ENCODE results near the gene PYHIN1. TPM values are rescaled to one million over a fixed set of nuclear protein-coding genes. Genes with fewer than 3 reads are reported as not detected.
"Not testable (repeated sequence)": the region's sequence is repeated elsewhere in the genome, so short reads cannot be mapped to it uniquely, and the experiment has no call there.

PYHIN1 gene
- total RNA-seq, 1 donor from 2014 or later, result 0.13 TPM

GRCh38 chr1:159000625-159001024, 69.3 kb downstream of the PYHIN1 start:
- H3K9me3 Mint-ChIP-seq, result no peaks in the 10 kb centered on the region
- TF ChIP-seq CTCF (IDR thresholded peaks at IDR 0.05; ENCODE audit: unreplicated experiment), result no peak
- peak overlapping the region; percentile 97 for H3K27ac Mint-ChIP-seq
- no peaks in the 10 kb centered on the region for H3K36me3 Mint-ChIP-seq
- H3K4me3 Mint-ChIP-seq, result peak overlapping the region; percentile 79
- no peaks in the 10 kb centered on the region for H3K27me3 Mint-ChIP-seq (ENCODE audit: low read depth)
- H3K4me1 Mint-ChIP-seq, result peaks cover 32% of the 10 kb centered on the region
- DNase-seq (ENCODE audit: low spot score in 2 of 2, unreplicated experiment in 2 of 2), result peak in 1 of 2 experiments; percentile 48

DNA sequence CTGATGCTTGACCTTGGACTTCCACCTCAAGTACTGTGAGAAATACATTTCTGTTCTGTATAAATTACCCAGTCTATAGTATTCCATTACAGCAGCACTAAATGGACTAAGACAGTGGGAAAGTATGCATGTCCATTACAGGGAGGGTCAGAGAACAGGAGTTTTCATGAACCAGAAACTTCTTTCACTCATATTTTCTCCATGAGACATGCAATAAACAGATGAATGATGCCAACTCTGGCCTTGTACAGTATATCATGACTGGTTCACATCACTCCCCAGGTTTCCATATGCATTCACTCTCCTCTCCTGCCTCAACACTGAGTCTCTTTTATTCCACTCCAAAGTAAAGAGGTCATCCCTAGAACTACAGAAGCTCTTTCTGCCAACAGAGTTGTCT, 73.8 kb downstream of the PYHIN1 start:
- no peak for TF ChIP-seq CTCF (IDR thresholded peaks at IDR 0.05; ENCODE audit: unreplicated experiment)
- DNase-seq (ENCODE audit: low spot score in 2 of 2, unreplicated experiment in 2 of 2), result no peak
- Mint-ChIP-seq H3K4me3 (no peak overlapping the region), H3K27me3 (ENCODE audit: low read depth) (no peaks in the 10 kb centered on the region), H3K9me3 (no peaks in the 10 kb centered on the region), H3K27ac (peak overlapping the region; percentile 86), H3K4me1 (peaks cover 46% of the 10 kb centered on the region), H3K36me3 (no peaks in the 10 kb centered on the region)

- DNase-seq (ENCODE audit: low spot score in 2 of 2, unreplicated experiment in 2 of 2), result no peak
- Mint-ChIP-seq H3K27ac (peak overlapping the region; percentile 86), H3K27me3 (ENCODE audit: low read depth) (no peaks in the 10 kb centered on the region), H3K36me3 (no peaks in the 10 kb centered on the region), H3K4me3 (peak overlapping the region; percentile 37), H3K9me3 (no peaks in the 10 kb centered on the region), H3K4me1 (peaks cover 48% of the 10 kb centered on the region)
- no peak for TF ChIP-seq CTCF (IDR thresholded peaks at IDR 0.05; ENCODE audit: unreplicated experiment)
Measured at GRCh38 chr1:159005676-159006075, 74.3 kb downstream of the PYHIN1 start.

DNA sequence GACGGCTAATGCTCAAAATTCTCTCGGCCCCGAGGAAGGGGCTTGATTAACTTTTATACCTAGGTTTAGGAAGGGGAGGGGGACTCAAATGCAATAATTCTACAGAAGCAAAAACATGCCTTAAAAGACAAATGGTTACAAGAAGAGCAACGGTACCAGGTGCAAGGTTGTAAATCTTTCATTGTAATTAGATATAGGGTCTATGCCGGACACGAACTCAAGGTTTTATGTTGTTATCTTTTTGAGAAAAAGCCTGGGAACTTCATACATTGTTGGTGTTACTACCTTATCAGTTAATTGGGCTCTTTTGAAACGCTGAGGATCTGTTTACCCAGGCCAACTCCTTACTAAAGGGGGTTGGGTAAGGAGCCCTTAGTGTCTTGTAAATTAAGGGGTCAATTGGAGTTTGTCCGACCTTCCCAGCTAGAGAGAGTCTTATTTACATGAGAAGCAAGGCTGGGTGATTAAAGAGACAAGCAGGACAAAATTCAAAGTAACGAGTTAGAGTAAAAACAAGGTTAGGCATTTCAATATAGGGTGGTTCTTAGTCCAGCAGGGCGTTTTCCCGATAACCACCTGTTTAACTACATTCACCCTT, 75.0 kb downstream of the PYHIN1 start:
- H3K4me1 Mint-ChIP-seq, result peaks cover 47% of the 10 kb centered on the region
- H3K4me3 Mint-ChIP-seq, result peak overlapping the region; percentile 37
- H3K9me3 Mint-ChIP-seq; DNase-seq (ENCODE audit: low spot score in 2 of 2, unreplicated experiment in 2 of 2); H3K36me3 Mint-ChIP-seq; H3K27me3 Mint-ChIP-seq (ENCODE audit: low read depth): not testable (repeated sequence)
- peak overlapping the region; percentile 86 for H3K27ac Mint-ChIP-seq

- TF ChIP-seq CTCF (IDR thresholded peaks at IDR 0.05; ENCODE audit: unreplicated experiment), result no peak
- H3K36me3 Mint-ChIP-seq, result peaks cover 2% of the 10 kb centered on the region
- H3K4me1 Mint-ChIP-seq, result peaks cover 56% of the 10 kb centered on the region
- DNase-seq (ENCODE audit: low spot score in 2 of 2, unreplicated experiment in 2 of 2), result no peak
- H3K27ac Mint-ChIP-seq, result no peak overlapping the region
- H3K27me3 Mint-ChIP-seq (ENCODE audit: low read depth), result no peaks in the 10 kb centered on the region
- H3K9me3 Mint-ChIP-seq, result no peaks in the 10 kb centered on the region
- H3K4me3 Mint-ChIP-seq, result no peak overlapping the region
Measured at GRCh38 chr1:159007726-159008125, 76.4 kb downstream of the PYHIN1 start.

GRCh38 chr1:159008744-159009188, 77.4 kb downstream of the PYHIN1 start:
- H3K4me3 Mint-ChIP-seq, result no peak overlapping the region
- no peak for TF ChIP-seq CTCF (IDR thresholded peaks at IDR 0.05; ENCODE audit: unreplicated experiment)

More at GRCh38 chr1:159008744-159009188, 77.4 kb downstream of the PYHIN1 start:
- Mint-ChIP-seq H3K36me3 (peaks cover 7% of the 10 kb centered on the region), H3K27ac (peak overlapping the region; percentile 96), H3K9me3 (no peaks in the 10 kb centered on the region), H3K27me3 (ENCODE audit: low read depth) (no peaks in the 10 kb centered on the region), H3K4me1 (peaks cover 60% of the 10 kb centered on the region)
- no peak for DNase-seq (ENCODE audit: low spot score in 2 of 2, unreplicated experiment in 2 of 2)
